ENCODE results near the gene NCK1.
"Not testable (repeated sequence)": the region's sequence is repeated elsewhere in the genome, so short reads cannot be mapped to it uniquely, and the experiment has no call there.

NCK1 gene

GRCh38 chr3:136987398-136987980 is 125.5 kb downstream of the NCK1 start:
- DNase-seq (ENCODE audit: low read depth, low spot score) = not testable (repeated sequence)

GRCh38 chr3:136988651-136989050 is 126.6 kb downstream of the NCK1 start:
- no peak for DNase-seq (ENCODE audit: low read depth, low spot score)

GRCh38 chr3:136989781-136990524 is 127.9 kb downstream of the NCK1 start:
- DNase-seq (ENCODE audit: low read depth, low spot score) = no peak

- DNase-seq (ENCODE audit: low read depth, low spot score) = no peak
Observed at GRCh38 chr3:136990826-136991225, 128.8 kb downstream of the NCK1 start.

- DNase-seq (ENCODE audit: low read depth, low spot score) = no peak
Observed at GRCh38 chr3:136992115-136992514, 130.1 kb downstream of the NCK1 start.

GRCh38 chr3:136994772-136995516 is 132.9 kb downstream of the NCK1 start:
- no peak for DNase-seq (ENCODE audit: low read depth, low spot score)

GRCh38 chr3:136995652-136996051 is 133.6 kb downstream of the NCK1 start:
- no peak for DNase-seq (ENCODE audit: low read depth, low spot score)
